MM.1S (cell line): ENCODE results near the gene IVNS1ABP.

Source experiments
- CTCF ChIP-seq: fragments of 300-600 bp; sonication (generic); IDR thresholded peaks from 2 replicates; pipeline ENCODE4 v1.5.1; 2016; ENCODE audit warnings: antibody characterized with exemption, low read length, mixed read lengths
- EZH2 ChIP-seq: fragments of 300-600 bp; sonication (generic); optimal IDR thresholded peaks from 2 replicates; pipeline ENCODE3; 2017; ENCODE audit warnings: low read depth, mild to moderate bottlenecking, antibody characterized with exemption, low read length, mixed read lengths

DNA sequence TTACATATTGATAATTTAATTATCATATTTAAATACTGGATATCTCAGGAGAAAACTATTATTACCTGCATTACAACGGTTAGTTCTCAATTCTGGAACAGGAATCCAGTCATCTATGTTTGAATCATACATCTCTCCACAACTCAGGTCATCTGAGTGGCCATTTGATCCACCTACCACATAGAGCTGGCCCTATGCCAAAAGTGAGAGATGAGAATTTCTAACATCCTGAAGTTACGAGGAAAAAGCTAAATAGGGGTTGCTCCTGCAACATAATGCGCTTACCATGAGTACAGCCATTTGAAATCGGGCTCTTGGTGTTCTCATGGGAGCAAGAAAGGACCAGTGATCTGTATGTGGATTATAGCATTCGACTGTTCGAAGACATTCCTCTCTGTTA is 16.9 kb downstream of the IVNS1ABP start:
- TF ChIP-seq CTCF (no peak), EZH2 (no peak)
